Ishikawa (cell line): Measurements from ENCODE around the gene LRRC46.

Experiments used
- CEBPB ChIP-seq: IDR thresholded peaks from 2 replicates; pipeline ENCODE4 v1.6.1; 2012
- CREB1 ChIP-seq: IDR thresholded peaks from 2 replicates; pipeline ENCODE4 v1.6.1; 2012; ENCODE audit warnings: low read depth
- EGR1 ChIP-seq: IDR thresholded peaks from 2 replicates; pipeline ENCODE4 v1.6.1; 2012
- EP300 ChIP-seq: IDR thresholded peaks from 2 replicates; pipeline ENCODE4 v1.6.1; 2012; ENCODE audit warnings: borderline replicate concordance
- FOXM1 ChIP-seq: IDR thresholded peaks from 2 replicates; pipeline ENCODE4 v1.6.1; 2012; ENCODE audit warnings: low read depth, borderline replicate concordance
- NFIC ChIP-seq: IDR thresholded peaks from 2 replicates; pipeline ENCODE4 v1.6.1; 2012
- RAD21 ChIP-seq: IDR thresholded peaks from 2 replicates; pipeline ENCODE4 v1.6.1; 2012; ENCODE audit warnings: low read depth
- TAF1 ChIP-seq: IDR thresholded peaks from 2 replicates; pipeline ENCODE4 v1.6.1; 2012; ENCODE audit warnings: low read depth, mild to moderate bottlenecking
- TCF12 ChIP-seq: IDR thresholded peaks from 2 replicates; pipeline ENCODE4 v1.6.1; 2012; ENCODE audit warnings: low read depth
- TEAD4 ChIP-seq: IDR thresholded peaks from 2 replicates; pipeline ENCODE4 v1.6.1; 2012
- YY1 ChIP-seq: IDR thresholded peaks from 2 replicates; pipeline ENCODE4 v1.6.1; 2012; ENCODE audit warnings: low read depth
- ZBTB7A ChIP-seq: IDR thresholded peaks from 2 replicates; pipeline ENCODE4 v1.6.1; 2012; ENCODE audit warnings: low read depth
- TF ChIP-seq, protein P1 (sequence below): IDR thresholded peaks from 2 replicates; pipeline ENCODE4 v1.6.1; 2012; ENCODE audit warnings: low read depth, mild to moderate bottlenecking
- TF ChIP-seq, protein P2 (sequence below): IDR thresholded peaks from 2 replicates; pipeline ENCODE4 v1.6.1; 2012
- TF ChIP-seq, protein P3 (sequence below): IDR thresholded peaks from 2 replicates; pipeline ENCODE4 v1.6.1; 2012

LRRC46 gene

DNA sequence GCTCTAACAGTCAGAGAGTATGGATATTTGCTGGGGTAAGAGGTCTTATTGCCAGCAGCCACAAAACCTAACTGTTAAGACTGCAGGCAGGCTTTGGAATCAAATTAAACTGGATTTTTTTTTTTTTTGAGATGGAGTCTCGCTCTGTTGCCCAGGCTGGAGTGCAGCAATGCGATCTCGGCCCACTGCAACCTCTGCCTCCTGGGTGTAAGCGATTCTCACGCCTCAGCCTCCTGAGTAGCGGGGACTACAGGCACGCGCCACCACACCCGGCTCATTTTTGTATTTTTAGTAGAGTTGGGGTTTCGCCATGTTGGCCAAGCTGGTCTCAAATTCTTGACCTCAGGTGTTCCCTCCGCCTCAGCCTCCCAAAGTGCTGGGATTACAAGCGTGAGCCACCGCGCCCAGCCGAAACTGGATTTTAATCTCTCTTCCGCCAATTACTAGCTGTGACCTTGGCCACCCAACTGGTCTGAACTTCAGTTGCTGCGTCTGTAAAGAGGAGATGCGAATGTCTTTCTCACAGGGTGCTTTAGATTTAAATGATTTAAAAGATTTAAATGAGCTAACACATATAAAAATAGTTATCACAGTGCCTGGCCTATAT lies 971 bp upstream of the LRRC46 start:
- TF ChIP-seq ZBTB7A (no peak), CEBPB (no peak), RAD21 (no peak), NFIC (no peak), FOXM1 (no peak), TEAD4 (no peak), TAF1 (no peak)

DNA sequence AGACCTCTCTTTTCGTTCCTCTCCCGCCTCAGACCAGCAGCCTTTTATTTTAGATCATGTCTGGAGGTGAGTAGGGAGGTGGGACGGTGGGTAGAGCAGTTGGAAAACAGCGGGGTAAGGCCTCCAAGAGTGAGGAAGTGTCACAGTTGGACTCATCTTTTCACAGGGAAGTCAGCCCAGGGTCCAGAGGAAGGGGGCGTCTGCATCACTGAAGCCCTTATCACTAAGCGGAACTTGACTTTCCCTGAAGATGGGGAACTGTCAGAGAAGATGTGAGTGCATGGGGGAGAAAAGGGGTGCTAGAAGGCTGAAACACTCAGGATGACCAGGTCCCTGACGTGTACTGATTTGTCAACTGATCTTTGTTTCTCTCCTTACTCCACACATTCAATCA lies 461 bp downstream of the LRRC46 start:
- TF ChIP-seq NFIC (no peak), ZBTB7A (no peak), TAF1 (no peak), EGR1 (no peak)

DNA sequence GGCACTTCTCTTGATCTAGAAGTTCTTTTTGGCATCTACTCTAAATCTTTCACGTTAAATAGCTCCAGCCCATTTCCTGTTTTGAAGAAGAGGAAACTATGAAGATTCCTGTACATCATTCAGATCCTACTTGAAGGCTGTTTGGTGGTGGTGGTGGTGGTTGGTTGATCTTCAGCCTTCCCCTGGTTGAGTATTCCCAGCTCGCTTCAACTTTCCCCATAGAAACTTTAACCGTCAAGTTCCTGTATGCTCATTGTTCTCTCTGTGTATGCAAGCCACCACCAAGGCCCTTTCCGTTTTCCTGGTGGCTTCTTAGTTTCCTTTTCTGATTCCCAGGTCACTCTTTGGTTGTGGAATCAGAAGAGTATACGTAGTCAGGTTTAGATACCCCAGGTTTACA lies 3.3 kb downstream of the LRRC46 start:
- TF ChIP-seq RAD21 (no peak), YY1 (no peak), CEBPB (no peak), EGR1 (no peak), TAF1 (no peak), EP300 (no peak)
- TF ChIP-seq, protein P1, sequence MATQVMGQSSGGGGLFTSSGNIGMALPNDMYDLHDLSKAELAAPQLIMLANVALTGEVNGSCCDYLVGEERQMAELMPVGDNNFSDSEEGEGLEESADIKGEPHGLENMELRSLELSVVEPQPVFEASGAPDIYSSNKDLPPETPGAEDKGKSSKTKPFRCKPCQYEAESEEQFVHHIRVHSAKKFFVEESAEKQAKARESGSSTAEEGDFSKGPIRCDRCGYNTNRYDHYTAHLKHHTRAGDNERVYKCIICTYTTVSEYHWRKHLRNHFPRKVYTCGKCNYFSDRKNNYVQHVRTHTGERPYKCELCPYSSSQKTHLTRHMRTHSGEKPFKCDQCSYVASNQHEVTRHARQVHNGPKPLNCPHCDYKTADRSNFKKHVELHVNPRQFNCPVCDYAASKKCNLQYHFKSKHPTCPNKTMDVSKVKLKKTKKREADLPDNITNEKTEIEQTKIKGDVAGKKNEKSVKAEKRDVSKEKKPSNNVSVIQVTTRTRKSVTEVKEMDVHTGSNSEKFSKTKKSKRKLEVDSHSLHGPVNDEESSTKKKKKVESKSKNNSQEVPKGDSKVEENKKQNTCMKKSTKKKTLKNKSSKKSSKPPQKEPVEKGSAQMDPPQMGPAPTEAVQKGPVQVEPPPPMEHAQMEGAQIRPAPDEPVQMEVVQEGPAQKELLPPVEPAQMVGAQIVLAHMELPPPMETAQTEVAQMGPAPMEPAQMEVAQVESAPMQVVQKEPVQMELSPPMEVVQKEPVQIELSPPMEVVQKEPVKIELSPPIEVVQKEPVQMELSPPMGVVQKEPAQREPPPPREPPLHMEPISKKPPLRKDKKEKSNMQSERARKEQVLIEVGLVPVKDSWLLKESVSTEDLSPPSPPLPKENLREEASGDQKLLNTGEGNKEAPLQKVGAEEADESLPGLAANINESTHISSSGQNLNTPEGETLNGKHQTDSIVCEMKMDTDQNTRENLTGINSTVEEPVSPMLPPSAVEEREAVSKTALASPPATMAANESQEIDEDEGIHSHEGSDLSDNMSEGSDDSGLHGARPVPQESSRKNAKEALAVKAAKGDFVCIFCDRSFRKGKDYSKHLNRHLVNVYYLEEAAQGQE, result no peak

DNA sequence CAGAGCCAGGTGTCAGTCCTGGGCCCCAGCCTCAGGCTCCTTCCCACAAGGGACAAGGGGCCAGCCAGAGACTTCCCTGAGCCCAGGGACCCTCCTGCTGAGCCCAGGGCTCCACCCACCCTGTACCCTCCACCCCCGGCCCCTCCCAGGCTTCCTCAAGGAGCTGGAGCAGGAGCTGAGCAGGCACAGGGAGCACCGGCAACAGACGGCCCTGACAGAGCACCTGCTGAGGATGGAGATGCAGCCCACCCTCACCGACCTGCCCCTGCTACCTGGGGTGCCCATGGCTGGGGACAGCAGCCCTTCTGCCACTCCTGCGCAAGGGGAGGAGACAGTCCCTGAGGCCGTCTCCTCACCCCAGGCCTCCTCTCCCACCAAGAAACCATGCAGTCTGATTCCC lies 5.1 kb downstream of the LRRC46 start:
- TF ChIP-seq YY1, result no peak
- no peak for TF ChIP-seq CEBPB
- TF ChIP-seq TAF1, result no peak
- TF ChIP-seq, protein P2, sequence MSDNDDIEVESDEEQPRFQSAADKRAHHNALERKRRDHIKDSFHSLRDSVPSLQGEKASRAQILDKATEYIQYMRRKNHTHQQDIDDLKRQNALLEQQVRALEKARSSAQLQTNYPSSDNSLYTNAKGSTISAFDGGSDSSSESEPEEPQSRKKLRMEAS, result no peak
- TF ChIP-seq RAD21, result no peak
- TF ChIP-seq FOXM1, result no peak
- no peak for TF ChIP-seq ZBTB7A
- TF ChIP-seq TCF12, result no peak
- TF ChIP-seq, protein P1, result no peak
- no peak for TF ChIP-seq NFIC
- TF ChIP-seq EP300, result no peak
- TF ChIP-seq CREB1, result no peak
- TF ChIP-seq, protein P3, sequence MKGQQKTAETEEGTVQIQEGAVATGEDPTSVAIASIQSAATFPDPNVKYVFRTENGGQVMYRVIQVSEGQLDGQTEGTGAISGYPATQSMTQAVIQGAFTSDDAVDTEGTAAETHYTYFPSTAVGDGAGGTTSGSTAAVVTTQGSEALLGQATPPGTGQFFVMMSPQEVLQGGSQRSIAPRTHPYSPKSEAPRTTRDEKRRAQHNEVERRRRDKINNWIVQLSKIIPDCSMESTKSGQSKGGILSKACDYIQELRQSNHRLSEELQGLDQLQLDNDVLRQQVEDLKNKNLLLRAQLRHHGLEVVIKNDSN, result no peak

DNA sequence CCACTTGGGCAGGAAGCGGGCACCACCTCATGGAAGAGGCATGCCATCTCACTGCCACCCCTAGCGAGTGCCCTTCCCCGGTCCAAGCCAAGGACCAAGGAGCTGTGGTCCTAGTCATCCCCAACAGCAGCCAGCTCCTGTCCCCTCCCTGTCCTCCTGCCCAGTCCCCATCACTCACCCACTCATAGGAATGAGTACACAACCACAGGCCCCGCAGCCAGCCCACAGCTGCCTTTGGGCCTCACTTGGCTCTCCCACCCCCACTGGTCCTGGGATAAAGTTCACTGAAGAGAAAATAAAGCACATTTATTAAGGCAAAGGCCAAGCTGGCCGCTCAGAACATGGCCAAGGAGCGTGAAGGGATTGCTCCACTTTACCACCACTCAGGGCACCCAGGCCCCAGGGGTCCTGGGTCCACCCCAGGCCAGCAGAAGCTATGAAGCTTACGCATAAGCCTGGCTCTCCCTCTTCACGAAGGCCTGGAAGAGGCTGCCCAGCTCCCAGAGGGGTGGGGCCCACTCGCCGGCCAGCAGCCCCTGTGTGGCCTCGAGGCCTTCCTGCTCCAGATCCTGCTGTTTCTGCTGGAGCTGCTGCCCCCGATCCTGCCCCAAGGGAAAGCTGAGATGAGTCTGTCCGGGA lies 6.0 kb downstream of the LRRC46 start:
- TF ChIP-seq CREB1, result no peak
- TF ChIP-seq YY1, result no peak
- no peak for TF ChIP-seq EGR1
- no peak for TF ChIP-seq CEBPB
- TF ChIP-seq RAD21, result no peak
- TF ChIP-seq, protein P1, result no peak
- no peak for TF ChIP-seq FOXM1
- TF ChIP-seq NFIC, result no peak
- TF ChIP-seq, protein P3, result no peak
- no peak for TF ChIP-seq ZBTB7A
- TF ChIP-seq, protein P2, result no peak
- no peak for TF ChIP-seq EP300
- TF ChIP-seq TEAD4, result no peak
- TF ChIP-seq TCF12, result no peak
- TF ChIP-seq TAF1, result no peak
